Measurements from ENCODE around the gene HBG2.
"Not testable (repeated sequence)": the region's sequence is repeated elsewhere in the genome, so short reads cannot be mapped to it uniquely, and the experiment has no call there.

HBG2 gene

DNA sequence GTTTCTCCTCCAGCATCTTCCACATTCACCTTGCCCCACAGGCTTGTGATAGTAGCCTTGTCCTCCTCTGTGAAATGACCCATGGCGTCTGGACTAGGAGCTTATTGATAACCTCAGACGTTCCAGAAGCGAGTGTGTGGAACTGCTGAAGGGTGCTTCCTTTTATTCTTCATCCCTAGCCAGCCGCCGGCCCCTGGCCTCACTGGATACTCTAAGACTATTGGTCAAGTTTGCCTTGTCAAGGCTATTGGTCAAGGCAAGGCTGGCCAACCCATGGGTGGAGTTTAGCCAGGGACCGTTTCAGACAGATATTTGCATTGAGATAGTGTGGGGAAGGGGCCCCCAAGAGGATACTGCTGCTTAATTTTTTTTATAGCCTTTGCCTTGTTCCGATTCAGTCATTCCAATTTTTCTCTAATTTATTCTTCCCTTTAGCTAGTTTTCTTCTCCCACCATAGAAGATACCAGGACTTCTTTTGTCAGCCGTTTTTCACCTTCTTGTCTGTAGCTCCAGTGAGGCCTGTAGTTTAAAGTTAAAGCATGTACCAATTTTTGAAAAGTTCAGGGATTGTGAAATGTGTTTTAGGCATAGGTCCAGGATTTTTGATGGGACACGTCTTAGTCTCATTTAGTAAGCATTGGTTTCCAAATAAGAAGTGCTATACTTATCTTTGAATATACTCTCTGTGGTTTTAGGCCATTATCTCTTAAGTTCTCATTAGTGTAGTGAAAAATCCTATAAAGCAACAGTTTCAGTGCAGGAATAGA is at the start of gene HBG2:
TSS of gene HBG2 (minus strand) at position 136 of the 768 bp plus-strand sequence. CDS start at position 83, 53 bp downstream.
- DNase-seq (ENCODE audit: low read depth), result not testable (repeated sequence)

DNA sequence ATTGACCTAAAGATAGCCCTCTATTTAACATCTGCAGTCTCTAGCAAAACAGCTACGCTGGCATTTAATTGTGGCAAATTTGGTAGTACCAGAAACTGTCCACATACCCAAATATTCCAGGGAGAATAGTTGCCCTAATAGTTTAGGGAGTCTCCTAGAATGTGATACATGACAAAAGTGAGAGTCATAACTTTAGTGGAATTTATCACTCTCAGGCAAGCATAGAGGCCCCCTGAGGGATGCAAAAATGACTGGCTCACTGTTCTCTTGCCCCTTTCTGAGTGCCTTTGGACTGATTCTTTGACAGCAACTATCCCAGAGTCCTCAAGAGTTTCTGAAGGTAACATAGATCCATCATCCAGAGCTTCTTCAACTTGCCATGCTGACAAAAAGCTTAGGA is 49.5 kb upstream of the HBG2 start:
- DNase-seq (ENCODE audit: low read depth), result no peak

DNA sequence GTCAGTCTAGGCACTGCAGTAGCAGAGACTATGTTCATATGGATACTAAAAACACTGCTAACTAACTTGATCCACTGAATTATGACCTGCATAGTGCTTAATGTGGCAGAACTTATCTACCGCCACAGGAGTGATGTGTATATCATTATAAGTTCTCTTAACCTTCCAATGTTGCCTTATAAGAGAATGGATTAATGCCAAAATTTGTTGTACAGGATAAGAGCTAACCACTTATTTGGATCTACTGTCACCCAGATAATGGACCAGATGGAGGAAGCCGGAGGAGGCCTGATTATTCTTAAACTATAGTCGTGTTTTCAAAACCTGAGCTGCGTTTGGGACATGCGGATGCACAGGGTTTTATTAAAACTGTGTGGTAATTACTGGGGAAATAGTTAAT is 49.0 kb upstream of the HBG2 start:
- no peak for DNase-seq (ENCODE audit: low read depth)

- DNase-seq (ENCODE audit: low read depth), result no peak
These were observed 47.3 kb upstream of the HBG2 start, which contains the start of gene OR51B4 for GRCh38 chr11:5301846-5302245. Gene OR51B4 (minus strand): TSS chr11:5301946. CDS start chr11:5301946, 0 bp downstream.

DNA sequence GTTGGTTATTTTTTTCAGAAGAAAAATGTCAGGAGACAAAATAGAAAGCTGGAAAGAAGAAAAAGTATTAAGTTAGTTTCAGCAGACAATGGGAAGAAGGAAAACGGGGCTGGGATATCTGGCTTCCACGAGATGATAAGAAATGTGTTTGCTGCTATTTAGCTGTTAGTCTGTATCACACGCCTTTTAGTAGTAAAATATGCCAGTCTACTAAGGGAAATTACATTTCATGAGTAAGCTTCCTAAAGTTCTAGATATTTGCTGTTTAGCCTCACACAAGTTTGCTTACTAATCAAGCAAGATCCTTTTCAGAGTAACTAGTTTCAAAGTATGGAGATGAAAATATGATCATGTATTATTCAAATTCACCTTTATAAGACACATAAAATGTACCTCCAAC is 45.7 kb upstream of the HBG2 start:
- DNase-seq (ENCODE audit: low read depth), result no peak

GRCh38 chr11:5298451-5298850 is 43.9 kb upstream of the HBG2 start:
- DNase-seq (ENCODE audit: low read depth), result no peak

- DNase-seq (ENCODE audit: low read depth), result no peak
These were observed 43.2 kb upstream of the HBG2 start for GRCh38 chr11:5297721-5298323.

DNA sequence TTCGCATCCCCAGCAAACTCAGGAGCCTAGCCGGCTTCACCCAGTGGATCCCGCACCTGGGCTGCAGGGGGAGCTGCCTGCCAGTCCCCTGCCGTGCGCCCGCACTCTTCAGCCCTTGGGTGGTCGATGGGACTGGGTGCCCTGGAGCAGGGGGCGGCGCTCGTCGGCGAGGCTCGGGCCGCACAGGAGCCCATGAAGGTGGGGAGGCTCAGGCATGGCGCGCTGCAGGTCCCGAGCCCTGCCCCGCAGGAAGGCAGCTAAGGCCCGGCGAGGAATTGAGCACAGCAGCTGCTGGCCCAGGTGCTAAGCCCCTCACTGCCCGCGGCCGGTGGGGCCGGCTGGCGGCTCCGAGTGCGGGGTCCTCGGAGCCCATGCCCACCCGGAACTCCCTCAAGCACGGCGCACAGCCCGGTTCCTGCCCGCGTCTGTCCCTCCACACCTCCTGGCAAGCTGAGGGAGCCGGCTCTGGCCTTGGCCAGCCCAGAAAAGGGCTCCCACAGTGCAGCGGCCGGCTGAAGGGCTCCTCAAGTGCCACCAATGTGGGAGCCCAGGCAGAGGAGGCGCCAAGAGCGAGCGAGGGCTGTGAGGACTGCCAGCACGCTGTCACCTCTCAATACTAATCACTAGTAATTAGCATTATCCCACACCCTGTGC is 39.9 kb upstream of the HBG2 start:
- DNase-seq (ENCODE audit: low read depth), result not testable (repeated sequence)

GRCh38 chr11:5293028-5293427 is 38.4 kb upstream of the HBG2 start:
- DNase-seq (ENCODE audit: low read depth), result no peak

- no peak for DNase-seq (ENCODE audit: low read depth)
These were observed 36.7 kb upstream of the HBG2 start for GRCh38 chr11:5291207-5291838.

- DNase-seq (ENCODE audit: low read depth), result no peak
These were observed 35.5 kb upstream of the HBG2 start for GRCh38 chr11:5290106-5290505.

DNA sequence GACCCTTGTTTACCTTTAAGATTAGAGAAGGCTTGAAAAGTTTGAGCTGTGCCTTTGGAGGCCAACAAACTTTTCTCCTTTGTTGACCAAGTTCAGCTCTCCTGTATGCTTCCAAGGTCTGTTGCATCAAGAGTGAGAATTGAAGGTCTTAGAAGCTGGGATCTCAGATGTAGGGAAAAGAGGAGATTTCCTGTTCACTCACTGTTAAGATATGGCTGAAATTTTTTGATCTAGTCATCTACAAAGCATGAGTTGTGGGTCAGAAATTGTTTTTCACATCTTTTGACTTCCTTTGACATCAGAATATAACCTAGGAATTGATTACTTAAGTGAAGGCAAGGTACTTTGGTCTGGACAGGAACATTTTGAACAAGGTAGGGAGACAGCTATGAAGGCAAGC is 35.1 kb upstream of the HBG2 start:
- no peak for DNase-seq (ENCODE audit: low read depth)

DNA sequence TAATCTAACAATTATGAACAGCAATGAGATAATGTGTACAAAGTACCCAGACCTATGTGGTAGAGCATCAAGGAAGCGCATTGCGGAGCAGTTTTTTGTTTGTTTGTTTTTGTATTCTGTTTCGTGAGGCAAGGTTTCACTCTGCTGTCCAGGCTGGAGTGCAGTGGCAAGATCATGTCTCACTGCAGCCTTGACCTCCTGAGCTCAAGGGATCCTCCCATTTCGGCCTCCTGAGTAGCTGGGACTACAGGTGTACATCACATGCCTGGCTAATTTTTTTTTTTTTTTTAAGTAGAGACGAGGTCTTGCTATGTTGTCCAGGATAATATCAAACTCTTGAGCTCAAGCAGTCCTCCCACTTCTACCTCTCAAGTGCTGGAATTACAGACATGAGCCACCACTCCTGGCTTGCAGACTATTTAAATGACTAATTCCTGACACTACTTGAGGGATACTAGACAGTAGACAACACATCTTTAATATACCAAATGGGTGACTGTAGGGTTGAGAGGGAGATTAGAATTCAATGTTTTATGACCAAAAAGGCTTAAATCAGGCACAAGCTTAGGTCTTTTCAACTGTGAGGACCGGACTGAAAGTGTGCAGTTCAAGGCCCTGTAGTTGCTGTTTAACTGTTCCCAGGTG is 34.4 kb upstream of the HBG2 start:
- DNase-seq (ENCODE audit: low read depth), result no peak

DNA sequence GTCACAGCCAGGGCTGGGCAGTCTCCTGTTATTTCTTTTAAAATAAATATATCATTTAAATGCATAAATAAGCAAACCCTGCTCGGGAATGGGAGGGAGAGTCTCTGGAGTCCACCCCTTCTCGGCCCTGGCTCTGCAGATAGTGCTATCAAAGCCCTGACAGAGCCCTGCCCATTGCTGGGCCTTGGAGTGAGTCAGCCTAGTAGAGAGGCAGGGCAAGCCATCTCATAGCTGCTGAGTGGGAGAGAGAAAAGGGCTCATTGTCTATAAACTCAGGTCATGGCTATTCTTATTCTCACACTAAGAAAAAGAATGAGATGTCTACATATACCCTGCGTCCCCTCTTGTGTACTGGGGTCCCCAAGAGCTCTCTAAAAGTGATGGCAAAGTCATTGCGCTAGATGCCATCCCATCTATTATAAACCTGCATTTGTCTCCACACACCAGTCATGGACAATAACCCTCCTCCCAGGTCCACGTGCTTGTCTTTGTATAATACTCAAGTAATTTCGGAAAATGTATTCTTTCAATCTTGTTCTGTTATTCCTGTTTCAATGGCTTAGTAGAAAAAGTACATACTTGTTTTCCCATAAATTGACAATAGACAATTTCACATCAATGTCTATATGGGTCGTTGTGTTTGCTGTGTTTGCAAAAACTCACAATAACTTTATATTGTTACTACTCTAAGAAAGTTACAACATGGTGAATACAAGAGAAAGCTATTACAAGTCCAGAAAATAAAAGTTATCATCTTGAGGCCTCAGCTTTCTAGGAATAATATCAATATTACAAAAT is 33.7 kb upstream of the HBG2 start:
- no peak for DNase-seq (ENCODE audit: low read depth)

- DNase-seq (ENCODE audit: low read depth), result no peak
These were observed 32.3 kb upstream of the HBG2 start for GRCh38 chr11:5286901-5287300.

GRCh38 chr11:5286351-5286750 is 31.8 kb upstream of the HBG2 start:
- DNase-seq (ENCODE audit: low read depth), result no peak

- no peak for DNase-seq (ENCODE audit: low read depth)
These were observed 31.2 kb upstream of the HBG2 start for GRCh38 chr11:5285703-5286340.

DNA sequence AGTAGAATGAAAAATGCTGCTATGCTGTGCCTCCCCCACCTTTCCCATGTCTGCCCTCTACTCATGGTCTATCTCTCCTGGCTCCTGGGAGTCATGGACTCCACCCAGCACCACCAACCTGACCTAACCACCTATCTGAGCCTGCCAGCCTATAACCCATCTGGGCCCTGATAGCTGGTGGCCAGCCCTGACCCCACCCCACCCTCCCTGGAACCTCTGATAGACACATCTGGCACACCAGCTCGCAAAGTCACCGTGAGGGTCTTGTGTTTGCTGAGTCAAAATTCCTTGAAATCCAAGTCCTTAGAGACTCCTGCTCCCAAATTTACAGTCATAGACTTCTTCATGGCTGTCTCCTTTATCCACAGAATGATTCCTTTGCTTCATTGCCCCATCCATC is 30.1 kb upstream of the HBG2 start:
- DNase-seq (ENCODE audit: low read depth), result no peak

DNA sequence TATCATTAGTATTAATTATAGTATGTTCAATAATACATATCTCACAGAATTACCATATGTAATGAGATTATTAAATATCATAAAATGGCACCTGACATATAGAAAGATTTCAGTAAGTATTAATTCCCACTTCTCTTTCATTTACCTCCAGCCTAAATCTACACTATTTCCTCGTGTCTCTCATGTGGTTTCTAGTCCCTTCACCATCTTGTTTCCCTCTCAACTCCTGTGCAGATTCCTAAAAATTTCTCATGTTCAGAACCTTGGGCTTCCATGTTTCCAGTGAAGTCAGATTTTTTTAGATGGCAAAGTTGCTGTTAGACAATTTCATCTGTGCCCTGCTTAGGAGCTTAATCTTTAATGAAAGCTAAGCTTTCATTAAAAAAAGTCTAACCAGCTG is 29.3 kb upstream of the HBG2 start:
- DNase-seq (ENCODE audit: low read depth), result no peak

GRCh38 chr11:5283086-5283485 is 28.5 kb upstream of the HBG2 start:
- no peak for DNase-seq (ENCODE audit: low read depth)

DNA sequence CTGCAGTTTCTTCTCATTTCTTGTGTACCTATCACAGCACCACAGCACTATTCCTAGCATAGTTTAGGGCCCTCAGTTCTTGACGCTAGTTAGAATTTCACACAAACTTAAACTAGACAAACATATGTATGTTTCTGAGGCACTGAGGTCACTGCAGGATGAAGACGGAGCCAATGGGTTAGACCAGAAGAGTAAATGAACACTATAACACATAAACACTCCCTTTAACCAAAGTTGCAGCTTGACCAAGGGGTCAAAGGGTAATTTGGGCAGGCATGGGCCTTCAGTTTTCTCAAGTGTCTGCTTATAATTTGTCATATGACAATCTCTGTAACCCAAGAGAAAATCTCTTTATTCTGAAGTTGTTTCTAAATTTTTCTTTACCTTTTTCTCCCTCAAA is 28.0 kb upstream of the HBG2 start:
- DNase-seq (ENCODE audit: low read depth), result no peak

Measured in GM04504 (cell line).